Effector CD8-positive, alpha-beta T cell (primary cell): Measurements from ENCODE around the gene GABRR3.
A peak's percentile ranks its signal among the peaks of the same experiment; 100 is the strongest.

Source experiments
- DNase-seq: peaks from one replicate; lab custom pipeline; 2025; lab: John Stamatoyannopoulos, UW

GABRR3 gene

GRCh38 chr3:97990624-97991292 lies 44.4 kb downstream of the GABRR3 start:
- DNase-seq, result no peak

DNA sequence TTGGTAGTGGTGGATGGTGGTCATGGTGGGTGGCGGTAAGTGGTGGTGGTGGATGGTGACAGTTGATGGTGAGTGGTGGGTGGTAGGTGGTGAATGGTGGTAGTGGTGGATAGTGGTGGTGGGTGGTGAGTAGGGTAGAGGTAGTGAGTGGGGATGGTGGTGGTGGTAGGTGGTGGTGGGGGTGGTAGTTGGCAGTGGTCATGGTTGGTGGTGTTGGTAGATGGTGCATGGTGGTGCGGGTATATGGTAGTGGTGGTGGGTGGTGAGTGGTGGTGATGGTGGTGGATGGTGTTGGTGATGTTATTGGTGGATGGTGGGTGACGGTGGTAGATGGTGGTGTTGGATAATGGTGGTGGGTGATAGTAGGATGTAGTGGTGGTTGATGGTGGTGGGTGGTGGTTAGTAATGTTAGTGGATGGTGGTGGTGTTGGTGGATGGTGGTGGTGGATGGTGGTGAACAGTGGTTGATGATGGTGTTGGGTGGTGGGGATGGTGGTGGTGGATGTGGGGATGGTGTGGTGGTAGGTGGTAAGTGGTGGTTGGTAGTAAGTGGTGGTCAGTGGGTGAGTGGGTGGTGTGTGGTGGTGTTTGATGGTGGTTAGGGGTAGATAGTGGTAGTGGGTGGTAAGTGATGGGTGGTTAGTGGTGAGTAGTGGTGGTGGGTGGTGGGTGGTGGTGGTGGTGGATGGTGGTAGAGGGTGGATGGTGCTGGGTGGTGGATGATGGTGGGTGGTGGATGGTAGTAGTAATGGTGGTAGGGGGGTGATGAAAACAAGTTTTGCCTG lies 46.1 kb downstream of the GABRR3 start:
- no peak for DNase-seq

- DNase-seq, result no peak
These were observed 47.8 kb downstream of the GABRR3 start for GRCh38 chr3:97987306-97987705.

GRCh38 chr3:97983933-97984491 lies 51.1 kb downstream of the GABRR3 start:
- DNase-seq, result no peak

GRCh38 chr3:97981886-97982285 lies 53.2 kb downstream of the GABRR3 start:
- no peak for DNase-seq

DNA sequence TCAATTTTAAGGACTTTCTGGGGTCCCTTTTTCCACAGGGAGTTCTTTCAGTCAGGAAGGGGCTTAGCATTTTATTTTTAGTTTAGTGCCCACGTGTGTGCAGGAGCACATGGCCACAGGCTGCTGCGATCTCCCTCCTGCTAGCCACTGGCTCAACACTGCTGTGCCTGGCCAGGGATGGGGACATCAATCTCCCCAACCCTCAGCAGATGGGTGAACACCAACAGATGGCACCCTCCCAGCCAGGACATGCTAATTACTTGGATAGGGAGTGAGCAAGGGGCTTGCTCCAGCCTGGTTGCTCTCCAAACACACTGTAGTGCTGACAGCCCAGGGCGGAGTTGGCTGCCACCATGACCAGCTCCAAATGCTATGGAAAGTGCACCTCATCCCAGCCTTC lies 55.5 kb downstream of the GABRR3 start:
- DNase-seq, result no peak

- DNase-seq, result no peak
These were observed 59.6 kb downstream of the GABRR3 start for GRCh38 chr3:97975466-97975865.

- no peak for DNase-seq
These were observed 60.1 kb downstream of the GABRR3 start for GRCh38 chr3:97974996-97975395.

DNA sequence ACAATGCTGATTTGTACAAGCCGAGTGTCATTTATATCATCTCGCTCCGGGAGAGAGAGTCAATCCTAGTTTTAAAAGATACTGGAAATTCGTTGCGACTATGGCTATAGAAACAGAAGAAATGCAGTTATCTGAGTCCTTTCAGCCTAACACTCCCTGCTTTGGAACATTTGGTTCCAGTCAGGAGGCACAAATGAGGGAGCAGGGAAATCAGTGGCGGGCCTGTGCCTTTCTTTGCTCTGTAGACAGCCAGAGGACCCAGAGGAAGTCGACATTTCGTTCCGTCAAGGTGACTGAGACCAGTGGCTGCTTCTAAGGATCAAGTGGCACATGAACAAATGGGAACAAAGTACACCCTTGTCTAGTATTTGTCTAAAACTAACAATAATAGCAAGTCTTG lies 62.1 kb downstream of the GABRR3 start:
- DNase-seq, result no peak

GRCh38 chr3:97971679-97972567 lies 63.2 kb downstream of the GABRR3 start, which contains the start of gene RIOX2:
Gene RIOX2 (minus strand): TSS chr3:97972431. CDS start chr3:97967593, 4,838 bp downstream.
- DNase-seq, result peak; percentile 47

DNA sequence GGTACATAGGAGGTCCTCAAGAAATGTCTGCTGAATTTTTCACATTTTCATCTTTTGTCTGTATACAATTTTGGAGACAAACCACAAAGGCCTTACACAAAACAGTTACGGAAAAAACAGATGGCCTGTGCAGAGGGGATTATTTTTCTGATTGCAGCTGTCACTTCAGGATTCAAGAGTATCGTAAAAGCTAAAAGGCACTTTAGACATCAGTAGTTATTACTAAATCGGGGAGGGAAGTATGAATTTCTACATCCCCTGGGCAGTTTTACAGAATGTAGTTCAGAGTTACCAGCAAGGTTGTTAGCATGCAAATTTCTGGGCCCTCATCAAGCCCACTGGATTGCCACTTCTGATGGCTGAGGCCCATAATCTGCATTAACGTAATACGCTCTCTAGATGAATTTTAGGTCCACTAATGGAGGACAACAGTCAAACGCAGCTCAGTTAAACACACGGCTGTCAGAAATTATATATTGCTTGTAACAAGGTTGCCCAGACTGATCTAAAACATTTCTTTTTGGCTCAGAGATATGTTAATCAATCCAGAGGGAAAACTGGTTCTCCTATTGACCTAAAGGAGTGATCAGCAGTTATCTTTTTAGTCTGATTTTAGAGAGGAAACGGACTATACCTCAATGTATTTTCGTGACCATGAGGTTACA lies 64.0 kb downstream of the GABRR3 start:
- no peak for DNase-seq

DNA sequence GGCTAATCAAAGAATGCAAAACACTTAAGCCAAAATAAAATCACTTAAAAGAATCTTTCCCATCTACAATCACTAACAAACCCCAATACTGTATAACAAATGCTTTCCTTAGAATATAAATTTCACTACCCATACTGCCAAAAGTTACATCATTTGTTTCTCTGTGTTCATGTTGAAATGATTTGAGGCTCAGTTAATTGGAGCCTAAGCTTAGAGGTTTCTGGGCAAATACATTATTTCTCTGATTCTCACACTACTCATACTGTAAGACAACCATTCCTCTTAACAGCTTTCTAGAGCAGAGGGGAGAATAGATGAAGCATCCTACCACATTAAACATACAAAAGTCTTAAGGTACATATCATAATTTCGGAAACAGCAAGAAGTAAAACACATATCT lies 65.0 kb downstream of the GABRR3 start:
- DNase-seq, result no peak

DNA sequence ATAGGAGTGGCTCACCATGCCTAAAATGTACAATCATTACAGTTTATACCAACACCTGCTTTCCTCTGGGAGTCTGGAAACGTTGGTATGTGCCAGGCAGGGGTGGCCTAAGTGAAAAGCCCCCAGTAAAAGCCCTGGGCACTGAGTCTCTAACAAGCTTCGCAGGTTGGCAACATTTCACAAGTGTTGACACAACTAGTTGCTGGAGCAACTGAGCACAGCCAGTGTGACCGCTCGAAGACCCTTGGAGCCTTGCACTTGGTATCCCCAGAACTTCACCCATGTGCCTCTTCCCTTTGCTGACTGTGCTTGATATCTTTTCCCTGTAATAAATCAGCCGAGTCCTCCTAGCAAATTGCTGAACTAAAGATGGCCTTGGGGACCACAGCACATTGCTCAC lies 65.6 kb downstream of the GABRR3 start:
- no peak for DNase-seq

- DNase-seq, result no peak
These were observed 66.7 kb downstream of the GABRR3 start for GRCh38 chr3:97968376-97968775.

DNA sequence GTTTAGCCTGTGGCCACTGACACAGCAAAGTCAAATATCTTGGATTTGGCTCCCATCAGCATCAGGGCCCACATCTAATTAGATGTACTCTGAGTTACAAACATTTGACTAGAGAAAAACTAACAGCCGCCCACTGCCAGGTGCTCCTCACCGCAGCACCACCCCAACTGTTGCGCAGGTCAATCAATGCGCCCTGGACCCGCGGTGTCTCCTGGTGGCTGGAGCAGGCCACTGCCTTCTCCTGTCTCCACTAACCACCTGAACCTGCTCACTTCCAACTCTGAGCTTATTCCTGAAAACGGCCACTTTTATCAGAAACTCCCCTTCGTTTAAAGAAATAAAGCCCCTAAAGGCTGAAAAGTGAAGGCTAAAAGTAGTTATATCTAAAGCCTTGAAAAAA lies 67.1 kb downstream of the GABRR3 start:
- no peak for DNase-seq

DNA sequence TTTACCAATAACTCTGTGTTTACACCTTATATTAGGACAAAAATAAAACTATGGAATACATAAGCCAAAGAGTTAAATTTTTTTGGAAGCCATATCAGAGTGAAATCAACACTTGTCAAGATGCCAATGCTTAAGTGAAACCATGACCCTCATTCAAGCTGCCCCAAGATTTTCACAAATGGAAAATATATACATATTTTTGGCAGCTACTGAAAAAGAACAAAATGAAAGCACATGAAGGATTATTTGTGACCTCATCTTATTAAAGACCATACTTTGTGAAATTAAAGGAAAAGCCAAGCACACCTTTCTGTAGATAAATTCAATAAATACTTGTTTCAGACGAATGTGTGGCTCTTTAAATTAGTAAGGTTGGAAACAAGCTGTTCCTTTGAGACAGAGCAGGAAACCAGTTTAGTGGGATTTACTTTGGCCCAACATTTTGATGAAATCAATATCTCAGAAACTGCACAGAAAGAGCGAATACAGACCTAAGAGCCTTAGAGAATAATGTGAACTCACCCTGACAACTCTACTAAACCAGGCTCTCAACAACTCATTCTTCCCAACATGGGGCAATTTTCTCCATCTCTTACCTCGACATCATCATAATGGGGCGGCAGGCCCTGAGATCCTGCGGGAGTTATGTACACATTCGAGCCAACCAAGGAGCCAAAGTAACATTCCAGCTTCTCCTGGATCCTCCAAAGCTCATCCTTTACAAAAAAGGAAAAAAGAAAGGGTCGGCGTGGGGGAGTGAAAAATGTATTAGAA lies 73.9 kb downstream of the GABRR3 start:
- DNase-seq, result no peak

DNA sequence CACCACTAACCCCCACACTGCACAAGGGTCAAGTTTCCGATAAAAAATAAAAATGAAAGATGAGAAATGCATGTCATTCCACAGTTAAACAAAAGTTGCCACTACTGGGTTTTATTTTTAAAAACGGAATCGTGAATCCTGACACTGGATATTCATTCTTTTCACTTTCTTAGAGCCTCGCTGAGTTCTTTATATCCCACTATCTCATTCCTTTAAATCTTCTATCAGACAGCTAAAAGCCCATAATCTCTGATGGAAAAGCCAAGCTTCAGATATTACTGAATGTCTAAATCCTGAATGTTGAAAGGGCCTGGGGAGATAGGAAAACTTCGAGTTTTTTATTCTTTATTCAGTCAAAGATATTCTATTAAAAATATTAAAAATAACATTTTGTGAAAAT lies 74.6 kb downstream of the GABRR3 start:
- no peak for DNase-seq

GRCh38 chr3:97959872-97960271 lies 75.2 kb downstream of the GABRR3 start:
- DNase-seq, result no peak

GRCh38 chr3:97958796-97959195 lies 76.3 kb downstream of the GABRR3 start:
- DNase-seq, result no peak

- no peak for DNase-seq
These were observed 76.7 kb downstream of the GABRR3 start for GRCh38 chr3:97958396-97958795.
